Measurements from ENCODE around the gene PRKCZ.

PRKCZ gene

DNA sequence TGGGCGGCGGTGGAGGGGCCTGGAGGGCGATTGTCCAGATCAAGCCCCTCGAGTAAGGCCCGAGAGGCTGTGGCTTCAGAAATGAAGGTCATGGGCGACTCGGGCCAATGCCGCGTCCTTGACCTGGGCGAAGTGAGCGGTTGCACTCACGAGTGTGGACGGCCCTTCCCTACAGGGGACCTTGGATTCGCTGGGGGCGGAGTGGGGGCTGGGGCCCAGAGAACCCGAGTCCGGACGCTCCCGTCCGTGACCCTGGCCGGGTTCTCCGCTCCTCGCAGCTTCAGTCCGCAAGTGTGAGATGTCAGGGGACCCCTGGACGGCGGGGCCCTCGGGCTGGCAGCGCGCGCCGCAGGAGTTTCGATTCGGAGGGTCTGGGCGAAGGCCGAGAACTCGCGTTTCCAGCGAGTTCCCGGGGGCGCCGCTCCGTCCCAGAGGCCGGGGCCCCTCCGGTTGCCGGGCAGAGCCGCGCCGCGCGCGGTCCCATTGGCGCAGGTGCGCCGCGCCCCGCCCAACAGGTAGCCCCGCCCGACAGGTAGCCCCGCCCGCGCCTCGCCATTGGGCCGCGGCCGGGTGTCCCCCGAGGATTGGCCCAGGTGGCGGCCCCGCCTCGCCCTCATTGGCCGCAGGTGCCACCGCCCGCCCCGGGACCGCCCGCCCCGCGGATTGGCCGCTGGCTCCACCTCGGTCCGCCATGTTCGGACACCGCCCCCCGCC lies at the start of gene PRKCZ:
Gene PRKCZ, plus strand, starts transcription at position 694 of the 714 bp plus-strand sequence. CDS start 220 bp downstream, outside the sequence.
- DNase-seq = peak; percentile 98

GRCh38 chr1:2000432-2000831 lies 49.8 kb upstream of the PRKCZ start:
- DNase-seq = no peak

- no peak for DNase-seq
Observed at GRCh38 chr1:2000850-2001249, 49.4 kb upstream of the PRKCZ start.

GRCh38 chr1:2001773-2002411 lies 48.3 kb upstream of the PRKCZ start:
- no peak for DNase-seq

DNA sequence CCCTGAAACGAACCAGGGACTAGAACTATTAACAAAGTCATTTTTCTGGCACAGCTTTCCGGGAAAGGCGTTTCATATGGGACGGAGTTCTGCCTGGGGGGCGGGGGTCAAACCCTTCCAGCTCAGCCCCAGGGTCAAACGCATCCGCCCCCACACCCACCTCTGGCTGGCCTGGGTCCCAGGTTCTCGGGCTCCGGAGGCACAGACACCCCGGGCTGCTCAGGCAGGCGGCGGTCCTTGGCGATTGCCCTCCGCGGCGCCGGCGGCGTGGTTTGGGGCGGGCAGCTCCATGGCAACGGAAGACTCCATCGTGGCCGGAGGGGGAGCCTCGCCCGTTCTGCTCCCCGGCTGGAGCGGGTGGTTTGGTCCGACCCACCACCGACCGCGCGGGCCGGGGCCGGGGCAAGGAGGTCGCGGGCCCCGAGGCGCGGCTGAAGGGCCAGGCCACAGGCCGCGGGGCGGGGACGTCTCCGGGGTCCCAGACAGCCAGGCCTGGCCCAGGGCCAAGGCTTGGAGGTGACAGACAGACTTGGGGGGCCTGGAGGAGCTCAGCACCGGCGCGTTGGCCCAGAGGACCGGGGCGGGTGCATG lies 46.6 kb upstream of the PRKCZ start, which contains the start of gene CFAP74:
Gene CFAP74, minus strand, starts transcription at position 246 of the 591 bp plus-strand sequence. CDS start 12,830 bp downstream, outside the sequence.
- no peak for DNase-seq

DNA sequence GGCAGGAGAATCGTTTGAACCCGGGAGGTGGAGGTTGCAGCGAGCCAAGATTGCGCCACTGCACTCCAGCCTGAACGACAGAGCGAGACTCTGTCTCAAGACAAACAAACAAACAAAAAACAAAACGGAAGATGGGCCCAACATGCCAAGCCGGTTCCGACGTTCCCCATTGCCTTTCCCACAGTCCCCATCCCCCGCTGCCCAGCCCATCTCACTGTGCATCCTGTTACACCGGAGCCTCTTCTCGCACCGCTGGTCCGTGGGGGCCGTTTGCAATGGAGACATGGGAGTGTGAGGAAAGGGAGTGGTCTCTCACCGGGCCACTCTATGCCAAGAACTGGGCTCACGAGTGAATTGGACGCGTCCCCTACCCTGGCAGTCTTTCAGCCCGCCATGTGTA lies 45.4 kb upstream of the PRKCZ start:
- no peak for DNase-seq

DNA sequence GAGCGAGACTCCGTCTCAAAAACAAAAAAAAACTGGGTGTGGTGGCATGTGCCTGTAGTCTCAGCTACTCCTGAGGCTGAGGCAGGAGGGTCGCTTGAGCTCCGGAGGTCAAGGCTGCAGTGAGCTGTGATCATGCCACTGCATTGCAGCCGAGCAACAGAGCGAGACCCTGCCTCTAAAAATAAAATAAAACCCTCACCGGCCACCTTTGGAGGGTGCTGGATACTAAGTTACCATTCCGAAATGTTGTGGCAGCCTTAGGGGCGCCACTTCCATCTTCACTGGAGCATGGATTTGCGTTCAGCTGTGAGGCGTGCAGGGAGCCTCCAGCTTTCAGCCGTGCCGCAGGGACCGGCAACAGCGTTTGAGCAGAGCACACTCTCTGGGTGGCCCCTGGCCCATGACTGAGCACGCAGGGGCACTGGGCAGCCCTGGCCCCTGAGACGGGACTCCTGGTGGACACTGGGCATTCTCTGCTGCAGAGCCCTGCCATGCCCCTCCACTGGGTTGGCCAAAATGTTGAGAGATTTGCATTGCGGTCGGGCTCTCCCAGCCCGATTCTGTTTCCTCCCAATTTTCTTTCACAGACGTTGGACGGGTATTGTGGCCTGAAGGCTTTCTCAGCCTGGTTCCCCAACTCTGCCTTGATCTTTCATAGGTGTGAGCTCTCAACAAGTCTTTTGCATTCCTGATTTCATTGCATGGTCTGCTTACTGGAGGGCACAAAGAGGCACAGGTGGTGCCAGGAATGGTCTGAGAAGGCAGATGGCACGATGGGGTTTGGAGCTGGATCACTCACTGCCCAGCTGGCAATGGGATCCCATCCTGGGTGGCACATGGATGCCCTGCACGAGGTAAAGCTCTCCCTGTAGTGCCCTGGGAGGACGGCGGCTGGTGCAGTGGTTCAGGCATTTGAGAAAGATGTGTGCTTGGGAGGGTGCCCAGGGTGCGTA lies 40.8 kb upstream of the PRKCZ start:
- DNase-seq = no peak

- DNase-seq = no peak
Observed at GRCh38 chr1:2014181-2014580, 36.0 kb upstream of the PRKCZ start.

GRCh38 chr1:2014741-2015735 lies 35.2 kb upstream of the PRKCZ start:
- no peak for DNase-seq

GRCh38 chr1:2016123-2016522 lies 34.1 kb upstream of the PRKCZ start:
- DNase-seq = no peak

DNA sequence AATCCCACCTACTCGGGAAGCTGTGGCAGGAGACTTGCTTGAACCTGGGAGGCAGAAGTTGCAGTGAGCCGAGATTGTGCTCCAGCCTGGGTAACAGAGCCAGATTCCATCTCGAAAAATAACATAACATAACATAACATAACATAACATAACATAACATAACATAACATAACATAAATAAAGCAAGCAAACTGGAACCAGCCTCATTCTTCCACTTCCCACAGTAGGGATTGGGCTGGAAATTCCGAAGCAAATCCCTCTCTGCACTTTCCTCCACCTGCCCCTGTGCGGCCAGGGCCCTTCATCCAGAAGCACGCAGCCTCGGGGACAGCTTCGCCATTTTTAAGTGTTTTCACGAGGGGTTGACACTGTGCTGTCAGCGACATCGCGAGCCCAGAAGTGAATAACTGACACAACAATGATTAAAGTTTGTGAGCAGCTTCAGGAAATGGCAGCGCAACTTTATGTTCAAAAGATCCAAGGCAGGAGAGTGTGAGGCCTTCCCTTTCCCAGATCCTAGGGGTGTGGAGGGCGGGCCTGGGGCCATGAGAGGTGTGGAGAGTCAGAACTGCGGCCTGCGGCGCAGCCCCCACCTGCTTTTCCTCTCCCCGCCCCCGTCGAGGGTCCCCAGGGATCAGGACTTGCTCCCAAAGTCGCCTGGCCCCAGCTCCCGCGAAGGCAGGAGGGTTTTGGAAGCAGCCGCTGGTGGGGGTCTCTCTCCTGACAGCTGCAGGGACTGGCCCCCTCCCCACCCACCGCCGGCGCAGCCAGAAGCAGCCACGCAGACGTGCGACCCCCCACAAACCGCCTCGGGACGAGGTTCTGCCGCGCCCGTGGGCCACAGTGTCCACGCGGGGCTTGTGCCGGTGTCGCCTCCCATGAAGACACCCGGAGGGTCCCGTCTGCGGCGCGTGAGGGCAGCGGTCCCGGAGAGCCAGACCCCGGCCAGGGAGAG lies 31.7 kb upstream of the PRKCZ start:
- no peak for DNase-seq

- DNase-seq = no peak
Observed at GRCh38 chr1:2019172-2019543, 31.1 kb upstream of the PRKCZ start, which contains the start of gene GABRD. Gene GABRD, plus strand, starts transcription at chr1:2019345. Its CDS starts 79 bp downstream, at chr1:2019424.

- no peak for DNase-seq
Observed at GRCh38 chr1:2019571-2020309, 30.5 kb upstream of the PRKCZ start.

DNA sequence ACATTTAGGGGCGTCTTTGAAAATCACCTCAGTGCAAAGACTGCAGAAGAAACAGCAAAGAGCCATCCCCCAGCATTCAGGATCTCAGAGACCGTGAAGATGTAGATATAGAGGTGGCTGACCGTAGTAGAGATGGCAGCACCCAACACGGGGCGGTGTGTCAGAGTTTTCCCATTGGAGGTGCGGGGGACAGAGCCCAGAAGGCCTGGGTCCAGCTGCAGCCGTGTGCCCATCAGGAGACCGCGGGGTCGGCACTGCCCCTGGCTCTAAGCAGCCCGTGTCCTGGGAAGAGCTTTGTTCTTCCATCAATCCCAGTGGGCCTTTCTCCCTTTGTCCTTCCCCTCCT lies 29.9 kb upstream of the PRKCZ start:
- no peak for DNase-seq

DNA sequence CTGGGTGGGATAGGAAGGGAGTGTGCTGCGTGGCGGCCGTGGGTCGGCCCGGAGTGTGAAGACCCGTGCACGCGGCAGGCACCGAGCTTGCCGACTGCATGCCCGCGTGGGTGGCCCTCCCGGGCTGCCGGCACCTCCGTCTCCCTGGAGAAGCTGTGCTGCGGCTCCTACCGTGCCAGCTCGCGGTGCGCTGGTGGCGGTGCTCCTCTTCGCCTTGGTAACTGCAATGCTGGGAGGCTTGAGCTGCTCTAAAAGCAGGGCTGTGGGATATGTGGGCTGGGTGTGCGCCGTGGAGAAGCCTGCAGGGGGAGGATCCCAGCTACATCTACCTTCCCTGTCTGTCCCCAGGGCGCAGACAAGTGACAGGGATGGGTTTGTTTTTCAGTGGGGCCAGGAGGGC lies 28.7 kb upstream of the PRKCZ start:
- no peak for DNase-seq

DNA sequence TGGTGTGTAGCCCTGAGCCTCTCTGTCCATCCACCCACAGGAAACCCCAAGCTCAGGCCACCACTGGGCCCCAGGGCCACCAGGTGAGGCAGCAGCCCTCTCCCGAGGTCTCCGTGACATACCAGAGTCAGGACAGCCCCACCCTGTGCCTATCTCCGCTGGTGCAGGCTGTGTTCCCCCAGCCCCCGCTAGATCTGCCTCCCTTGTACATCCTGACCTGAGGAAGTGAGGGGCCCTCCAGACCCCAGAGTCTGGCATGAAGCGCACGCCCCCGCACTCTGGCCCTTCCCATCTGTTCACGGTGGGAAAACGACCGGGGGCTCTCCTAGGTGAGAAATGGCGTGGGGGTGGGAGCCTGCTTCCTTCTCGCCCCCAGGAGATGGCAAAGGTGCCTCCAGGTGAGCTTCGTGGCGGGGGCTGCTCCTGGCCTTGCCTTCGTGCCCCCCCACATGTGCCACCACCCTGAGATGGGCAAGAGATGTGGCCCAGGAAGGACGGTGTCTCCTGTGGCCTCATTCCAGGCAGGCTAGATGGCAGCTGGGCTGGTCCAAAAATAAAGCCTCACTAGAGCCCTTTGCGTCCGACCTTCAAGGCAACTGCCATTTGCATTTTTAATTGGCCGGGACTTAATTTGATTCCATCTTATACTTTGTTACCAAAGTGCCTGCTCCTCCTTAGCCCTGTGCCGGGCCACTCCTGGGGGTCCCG lies 28.0 kb upstream of the PRKCZ start:
- DNase-seq = no peak

- DNase-seq = no peak
Observed at GRCh38 chr1:2023187-2023586, 27.0 kb upstream of the PRKCZ start.

GRCh38 chr1:2024451-2024850 lies 25.8 kb upstream of the PRKCZ start:
- DNase-seq = no peak

DNA sequence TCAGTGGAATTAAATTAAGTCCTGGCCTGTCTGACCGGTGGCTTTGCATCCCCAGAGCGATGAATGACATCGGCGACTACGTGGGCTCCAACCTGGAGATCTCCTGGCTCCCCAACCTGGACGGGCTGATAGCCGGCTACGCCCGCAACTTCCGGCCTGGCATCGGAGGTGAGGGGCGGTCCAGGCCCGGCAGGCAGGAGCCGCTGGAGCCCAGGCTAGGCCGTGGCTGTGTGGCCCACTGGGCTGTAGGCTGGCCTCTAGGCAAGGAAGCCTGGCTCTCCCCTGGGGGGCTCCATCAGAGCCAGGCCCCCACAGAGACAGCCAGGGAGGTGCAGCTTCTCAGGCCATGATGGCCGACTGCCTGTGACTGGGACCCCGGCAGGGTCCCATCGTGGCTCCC lies 25.3 kb upstream of the PRKCZ start:
- DNase-seq = no peak
